ENCODE measurements around the gene STAP1.

GRCh38 chr4:67604029-67604381 is 45.5 kb downstream of the STAP1 start:
- TF ChIP-seq TAF1 (IDR thresholded peaks at IDR 0.05; ENCODE audit: low read depth): no peak
- TF ChIP-seq EP300 (IDR thresholded peaks at IDR 0.05; ENCODE audit: borderline replicate concordance): no peak
- no peak for TF ChIP-seq CREB1 (IDR thresholded peaks at IDR 0.05; ENCODE audit: low read depth)
- no peak for TF ChIP-seq RAD21 (IDR thresholded peaks at IDR 0.05; ENCODE audit: low read depth)
- no peak for TF ChIP-seq EGR1 (IDR thresholded peaks at IDR 0.05)

Data from Ishikawa (cell line).